Measurements from ENCODE around the gene IWS1. TPM values are rescaled to one million over a fixed set of nuclear protein-coding genes. Genes with fewer than 3 reads are reported as not detected.
"Not testable (repeated sequence)": the region's sequence is repeated elsewhere in the genome, so short reads cannot be mapped to it uniquely, and the experiment has no call there.

IWS1 gene
- total RNA-seq, 1 experiment from 2014 or later, result 47.5 TPM

GRCh38 chr2:127455566-127456493, 70.5 kb downstream of the IWS1 start:
- peak; percentile 31 for DNase-seq (ENCODE audit: low read depth)

GRCh38 chr2:127454595-127455565, 71.4 kb downstream of the IWS1 start:
- DNase-seq (ENCODE audit: low read depth), result no peak

GRCh38 chr2:127453392-127454171, 72.7 kb downstream of the IWS1 start:
- DNase-seq (ENCODE audit: low read depth), result peak; percentile 12

DNA sequence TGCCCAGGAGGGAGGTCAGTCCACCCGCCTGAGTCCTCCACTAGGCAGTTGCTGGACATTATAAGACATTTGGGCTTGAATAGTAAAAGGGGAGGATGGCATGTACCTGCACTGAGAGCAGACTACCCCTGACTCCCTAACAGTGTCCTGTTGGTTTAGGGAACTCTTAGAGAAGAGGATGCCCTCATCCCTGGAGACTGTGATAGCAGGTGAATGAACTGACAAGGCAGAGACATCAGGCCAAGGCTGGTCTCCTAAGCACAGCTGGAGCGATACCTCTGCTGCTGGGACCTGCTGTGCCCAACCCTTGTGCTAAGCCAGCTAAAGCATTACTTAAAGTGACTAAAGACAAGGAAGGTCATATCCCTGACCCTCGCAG, 73.3 kb downstream of the IWS1 start:
- no peak for DNase-seq (ENCODE audit: low read depth)

GRCh38 chr2:127452423-127452822, 73.9 kb downstream of the IWS1 start:
- not testable (repeated sequence) for DNase-seq (ENCODE audit: low read depth)

GRCh38 chr2:127451981-127452380, 74.3 kb downstream of the IWS1 start:
- DNase-seq (ENCODE audit: low read depth), result no peak

GRCh38 chr2:127449898-127450297, 76.4 kb downstream of the IWS1 start:
- DNase-seq (ENCODE audit: low read depth), result no peak

DNA sequence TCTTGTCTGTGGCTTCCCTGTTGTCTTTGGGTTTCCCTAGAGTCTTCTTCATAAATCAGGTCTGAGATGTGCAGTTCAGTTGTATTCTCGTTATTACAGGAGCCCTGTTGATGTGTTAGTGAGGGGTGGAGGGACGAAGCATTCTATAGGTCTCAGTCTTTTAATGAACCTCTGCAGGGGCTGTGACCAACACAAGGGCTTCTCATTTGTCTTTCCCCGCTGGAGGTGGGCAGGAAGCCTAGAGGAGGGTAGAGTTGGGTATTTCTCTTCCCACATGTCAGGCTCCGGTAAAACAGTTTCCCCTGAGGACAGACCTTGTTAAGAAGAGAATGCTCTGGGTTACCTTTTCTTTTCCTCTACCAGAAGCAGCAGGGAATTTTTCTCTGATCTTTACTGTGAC, 76.9 kb downstream of the IWS1 start:
- no peak for DNase-seq (ENCODE audit: low read depth)

- no peak for DNase-seq (ENCODE audit: low read depth)
Observed at GRCh38 chr2:127448526-127448925, 77.8 kb downstream of the IWS1 start.

GRCh38 chr2:127439343-127439742, 86.9 kb downstream of the IWS1 start:
- DNase-seq (ENCODE audit: low read depth), result no peak

DNA sequence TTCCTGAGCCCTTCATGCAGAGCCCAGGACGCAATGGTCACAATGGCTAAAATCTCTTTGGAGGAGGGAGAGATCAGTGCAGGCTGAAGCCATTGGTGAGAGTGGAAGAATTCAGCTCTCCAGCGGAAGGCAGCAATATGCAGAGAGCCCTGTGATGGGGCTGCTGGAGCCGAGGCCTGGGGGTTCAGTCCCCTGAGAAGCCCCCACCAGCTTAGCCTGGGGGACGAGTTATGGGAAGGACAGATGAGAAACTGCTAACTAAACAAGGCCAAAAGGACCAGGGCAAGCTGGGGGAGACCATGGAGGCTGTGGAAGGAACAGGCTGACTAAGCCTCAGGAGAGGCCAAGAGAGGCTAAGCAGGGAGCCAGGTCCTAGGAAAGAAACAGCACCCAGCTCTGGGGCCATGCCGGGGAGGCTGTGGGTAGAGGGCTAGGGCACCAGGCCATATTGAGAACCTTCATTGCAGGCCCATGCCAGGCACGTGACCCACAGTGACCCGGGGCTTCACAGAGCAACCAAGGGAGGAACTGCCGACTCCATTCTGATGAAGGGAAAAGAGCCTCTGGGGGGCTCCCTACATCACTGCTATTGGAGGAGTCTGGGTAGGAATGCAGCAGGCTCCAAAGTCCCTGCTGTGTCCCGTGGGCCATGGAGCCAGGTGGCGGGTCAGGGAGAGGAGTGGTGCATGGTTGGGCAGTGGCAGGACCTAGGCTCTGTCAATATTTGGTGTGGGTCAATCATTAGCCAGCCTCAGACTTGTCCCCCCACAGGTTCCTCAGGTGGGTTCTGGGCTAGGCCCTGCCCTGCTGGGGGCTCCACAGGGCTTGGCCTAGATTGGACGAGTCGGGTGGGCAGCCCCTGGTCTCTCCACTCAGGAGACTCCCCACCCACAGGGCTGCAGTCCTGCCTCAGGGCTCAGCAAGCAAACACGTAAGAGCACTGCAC, 88.2 kb downstream of the IWS1 start:
- no peak for DNase-seq (ENCODE audit: low read depth)

GRCh38 chr2:127437056-127437455, 89.2 kb downstream of the IWS1 start:
- DNase-seq (ENCODE audit: low read depth), result no peak

DNA sequence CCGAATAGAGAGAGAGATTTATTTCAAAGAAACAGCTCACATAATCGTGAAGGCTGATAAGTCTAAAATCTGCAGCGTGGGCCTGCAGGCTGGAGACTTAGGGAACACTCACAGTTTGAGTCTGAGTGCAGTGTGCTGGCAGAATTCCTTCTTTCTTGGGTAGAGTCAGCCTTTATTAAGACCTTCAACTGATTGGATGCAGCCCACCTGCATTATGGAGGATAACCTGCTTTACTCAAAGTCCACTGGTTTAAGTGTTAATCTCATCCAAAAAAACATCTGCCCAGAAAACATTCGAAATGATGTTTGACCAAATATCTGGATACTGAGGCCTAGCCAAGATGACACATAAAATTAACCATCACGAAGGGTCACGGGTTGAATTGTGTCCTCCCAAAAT, 91.8 kb downstream of the IWS1 start:
- no peak for DNase-seq (ENCODE audit: low read depth)

DNA sequence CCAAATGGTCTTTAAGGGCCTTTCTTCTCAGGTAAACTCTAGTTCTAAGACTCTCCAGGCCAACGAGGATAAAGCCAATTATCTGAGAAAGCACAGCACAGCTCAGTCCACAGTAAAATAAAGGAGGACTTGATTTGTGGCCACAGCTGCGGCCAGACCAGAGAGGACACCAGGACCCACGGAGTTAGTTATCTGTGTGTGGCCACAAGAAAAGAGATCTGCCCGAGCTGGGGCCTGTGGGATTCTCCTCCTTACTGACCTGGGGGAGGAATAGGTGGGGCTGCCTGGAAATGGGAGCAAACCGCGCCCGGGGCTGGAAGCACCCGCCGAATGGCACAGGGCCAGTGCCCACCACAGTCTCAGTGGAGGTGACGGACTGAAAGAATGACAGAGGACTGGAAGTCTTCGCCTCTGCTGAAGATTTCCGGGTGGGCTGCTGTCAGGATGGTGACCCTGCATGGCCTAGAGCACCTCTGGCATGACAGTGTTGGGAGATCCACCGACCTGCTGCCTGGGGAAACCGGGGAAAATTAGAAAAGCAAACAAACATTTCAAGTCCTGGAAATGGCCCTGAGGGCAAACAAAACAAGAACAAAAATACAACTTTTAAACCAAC, 94.8 kb downstream of the IWS1 start:
- DNase-seq (ENCODE audit: low read depth), result no peak

Other genes starting within 250 kb of the IWS1 start
- gene ERCC3, start 232.3 kb downstream of the IWS1 start, total RNA-seq (2014; rRNA removed), result 32.6 and 38.9 TPM in 2 replicates
- 32.6 and 38.4 TPM in 2 replicates for gene MAP3K2, start 138.5 kb downstream of the IWS1 start, total RNA-seq (2014; rRNA removed)
- gene PROC, start 108.1 kb downstream of the IWS1 start, total RNA-seq (2014; rRNA removed), result not detected in 2 replicates
- gene MYO7B, start 9.2 kb upstream of the IWS1 start, total RNA-seq (2014; rRNA removed), result 0.13 and 0.29 TPM in 2 replicates
- not detected in 2 replicates for gene GPR17, start 119.7 kb upstream of the IWS1 start, total RNA-seq (2014; rRNA removed)
- 1.9 and 2.3 TPM in 2 replicates for gene LIMS2, start 149.0 kb upstream of the IWS1 start, total RNA-seq (2014; rRNA removed)
- gene SFT2D3, start 175.0 kb upstream of the IWS1 start, total RNA-seq (2014; rRNA removed), result 6.0 and 6.5 TPM in 2 replicates

All from LHCN-M2 (cell line).